DLD1 (cell line): ENCODE measurements around the gene DRD4.
"Not testable (repeated sequence)": the region's sequence is repeated elsewhere in the genome, so short reads cannot be mapped to it uniquely, and the experiment has no call there.

Experiments used
- in situ Hi-C: cut with HindIII; loops from 2 replicates; pipeline ENCODE4 v1.10.0; 2017; ENCODE audit warnings: low sequenced_read_pairs

DRD4 gene

GRCh38 chr11:641806-642370 is 4.8 kb downstream of the DRD4 start:
- in situ Hi-C loops, result no loop called here

- in situ Hi-C loops, result no loop called here
Measured at GRCh38 chr11:643366-643765, 6.3 kb downstream of the DRD4 start.

- in situ Hi-C loops, result no loop called here
Measured at GRCh38 chr11:643849-644738, 7.0 kb downstream of the DRD4 start.

DNA sequence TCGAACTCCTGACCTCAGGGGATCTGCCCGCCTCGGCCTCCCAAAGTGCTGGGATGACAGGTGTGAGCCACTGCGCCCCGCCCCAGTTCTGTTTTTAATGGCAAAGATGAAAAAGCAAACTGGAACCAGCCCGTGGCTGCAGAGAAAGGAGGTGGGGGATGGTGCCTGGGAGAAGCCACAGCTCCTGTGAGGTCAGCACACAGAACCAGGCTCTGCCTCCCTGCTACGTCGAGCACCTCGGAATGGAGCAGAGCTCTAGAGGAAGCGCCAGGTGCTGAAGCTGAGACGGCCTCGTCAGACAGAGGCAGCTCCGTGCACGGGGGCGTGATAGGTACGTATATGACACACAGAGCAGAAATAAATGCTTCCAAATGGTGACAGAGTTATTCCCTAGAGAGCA is 8.5 kb downstream of the DRD4 start:
- in situ Hi-C loops, result no loop called here

DNA sequence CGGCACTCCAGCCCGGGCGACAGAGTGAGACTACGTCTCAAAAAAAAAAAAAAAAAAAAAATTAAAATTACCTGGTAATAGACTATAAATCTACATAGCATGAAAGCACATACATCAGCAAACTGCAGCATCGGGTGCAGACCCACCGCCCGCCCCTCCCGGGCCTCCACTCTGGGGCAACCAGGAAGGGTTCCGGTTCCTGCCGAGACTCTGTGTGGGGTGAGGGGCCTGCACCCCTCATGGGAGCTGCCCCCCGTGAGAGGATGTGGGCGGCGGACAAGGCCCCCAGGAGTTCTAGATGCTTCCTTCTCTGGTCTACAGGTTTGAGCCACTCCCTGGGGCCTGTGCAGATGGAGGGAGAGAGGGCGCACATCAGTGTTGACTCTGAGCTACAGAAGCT is 9.1 kb downstream of the DRD4 start:
- in situ Hi-C loops, result no loop called here

- in situ Hi-C loops, result not testable (repeated sequence)
Measured at GRCh38 chr11:647672-648158, 10.6 kb downstream of the DRD4 start.

DNA sequence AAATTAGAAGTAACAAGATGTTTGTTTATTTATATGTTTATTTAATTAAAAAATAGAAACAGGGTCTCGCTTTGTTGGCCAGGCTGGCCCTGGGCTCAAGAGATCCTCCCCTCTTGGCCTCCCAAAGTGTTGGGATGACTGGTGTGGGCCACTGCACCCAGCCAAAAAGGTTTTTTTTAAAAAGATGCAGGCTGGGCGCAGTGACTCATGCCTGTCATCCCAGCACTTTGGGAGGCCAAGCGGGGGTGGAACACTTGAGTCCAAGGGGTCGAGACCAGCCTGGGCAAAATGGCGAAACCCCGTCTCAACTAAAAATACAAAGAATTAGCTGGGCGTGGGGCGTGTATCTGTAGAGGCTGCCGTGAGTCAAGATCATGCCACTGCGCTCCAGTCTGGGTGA is 13.4 kb downstream of the DRD4 start:
- in situ Hi-C loops, result loop anchor here (25.0 kb wide), 1 partner anchor 112 kb away; no protein-coding TSS in a partner anchor

DNA sequence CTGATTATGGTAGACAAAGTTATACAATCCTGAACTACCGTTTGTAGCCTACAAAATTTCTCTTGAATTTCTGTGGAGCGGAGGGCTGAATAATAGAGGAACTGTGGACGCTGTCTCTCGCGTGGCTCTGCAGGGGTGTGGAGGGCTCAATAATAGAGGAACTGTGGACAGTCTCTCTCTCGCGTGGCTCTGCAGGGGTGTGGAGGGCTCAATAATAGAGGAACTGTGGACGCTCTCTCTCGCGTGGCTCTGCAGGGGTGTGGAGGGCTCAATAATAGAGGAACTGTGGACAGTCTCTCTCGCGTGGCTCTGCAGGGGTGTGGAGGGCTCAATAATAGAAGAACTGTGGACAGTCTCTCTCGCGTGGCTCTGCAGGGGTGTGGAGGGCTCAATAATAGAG is 16.1 kb downstream of the DRD4 start:
- in situ Hi-C loops, result loop anchor here (25.0 kb wide), 1 partner anchor 109 kb away; no protein-coding TSS in a partner anchor

GRCh38 chr11:653837-654236 is 16.8 kb downstream of the DRD4 start:
- in situ Hi-C loops, result loop anchor here (25.0 kb wide), 1 partner anchor 108 kb away; no protein-coding TSS in a partner anchor

DNA sequence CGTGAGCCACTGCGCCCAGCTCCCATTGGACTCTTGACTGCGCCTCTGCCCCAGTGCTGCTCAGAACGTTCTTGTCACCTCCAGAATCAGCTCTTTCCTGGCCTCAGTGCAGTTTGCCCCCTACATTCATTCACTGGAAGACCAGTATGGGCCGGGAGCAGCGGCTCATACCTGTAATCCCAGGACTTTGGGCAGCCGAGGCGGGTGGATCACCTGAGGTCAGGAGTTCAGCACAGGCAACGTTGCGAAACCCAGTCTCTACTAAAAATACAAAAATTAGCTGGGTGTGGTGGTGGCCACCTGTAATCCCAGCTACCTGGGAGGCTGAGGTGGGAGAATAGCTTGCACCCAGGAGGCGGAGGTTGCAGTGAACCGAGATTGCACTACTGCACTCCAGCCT is 17.4 kb downstream of the DRD4 start:
- in situ Hi-C loops, result loop anchor here (25.0 kb wide), 1 partner anchor 108 kb away; no protein-coding TSS in a partner anchor

DNA sequence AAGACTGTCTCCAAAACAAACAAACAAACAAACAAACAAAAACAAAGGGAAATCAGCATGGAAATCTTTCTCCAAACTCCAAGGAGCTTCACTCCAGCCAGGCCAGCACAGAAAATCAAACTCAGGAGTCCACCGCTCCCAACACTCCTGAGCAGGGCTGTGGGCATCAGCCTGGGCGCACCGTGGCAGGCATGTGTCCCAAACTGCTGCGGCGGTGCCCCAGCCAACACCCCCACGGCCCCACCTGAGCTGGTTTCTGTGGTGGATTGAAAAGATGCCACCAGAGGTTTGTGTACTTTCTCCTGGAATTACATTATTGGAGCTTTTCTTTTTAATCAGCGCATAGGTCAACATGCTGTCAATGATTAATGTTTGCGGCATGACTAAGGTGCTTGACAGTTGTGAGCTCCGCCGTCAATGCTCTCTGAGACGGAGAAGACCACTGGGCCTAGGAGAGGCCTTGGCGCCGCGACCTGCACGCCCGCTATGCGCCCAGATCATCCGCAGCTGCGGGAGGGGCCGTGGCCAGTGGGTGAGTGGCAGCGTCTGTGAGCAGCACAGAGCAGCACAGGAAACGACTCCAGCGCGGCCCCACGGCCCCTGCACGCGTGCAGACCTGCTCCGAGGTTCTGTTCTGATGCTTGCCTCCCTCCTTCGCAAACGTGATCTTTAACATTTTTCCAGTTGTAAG is 18.1 kb downstream of the DRD4 start:
- in situ Hi-C loops, result loop anchor here (25.0 kb wide), 1 partner anchor 107 kb away; no protein-coding TSS in a partner anchor

- in situ Hi-C loops, result loop anchor here (25.0 kb wide), 1 partner anchor 106 kb away; no protein-coding TSS in a partner anchor
Measured at GRCh38 chr11:656426-656825, 19.4 kb downstream of the DRD4 start.

GRCh38 chr11:656866-657265 is 19.8 kb downstream of the DRD4 start:
- in situ Hi-C loops, result loop anchor here (25.0 kb wide), 1 partner anchor 105 kb away; no protein-coding TSS in a partner anchor

DNA sequence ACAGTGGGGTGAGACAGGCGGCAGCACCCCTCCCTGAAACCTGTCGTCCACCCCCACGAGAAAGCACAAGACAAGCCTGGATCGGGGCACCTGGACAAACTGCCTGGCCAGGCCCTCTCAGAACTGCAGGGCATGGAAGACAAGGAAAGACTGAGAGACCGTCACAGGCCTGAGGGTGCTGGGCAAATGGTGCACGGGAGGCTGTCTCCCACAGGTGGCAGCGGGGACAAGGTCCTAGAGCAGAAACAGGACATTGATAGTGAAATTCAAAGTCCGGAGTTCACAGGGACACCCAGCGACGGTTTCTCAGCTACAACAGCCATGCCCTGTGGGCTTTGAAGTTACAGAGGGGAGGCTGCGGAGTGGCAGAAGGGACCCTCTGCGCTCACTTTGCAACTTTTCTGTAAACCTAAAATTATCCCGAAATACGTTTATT is 20.6 kb downstream of the DRD4 start:
- in situ Hi-C loops, result loop anchor here (25.0 kb wide), 1 partner anchor 105 kb away; no protein-coding TSS in a partner anchor

DNA sequence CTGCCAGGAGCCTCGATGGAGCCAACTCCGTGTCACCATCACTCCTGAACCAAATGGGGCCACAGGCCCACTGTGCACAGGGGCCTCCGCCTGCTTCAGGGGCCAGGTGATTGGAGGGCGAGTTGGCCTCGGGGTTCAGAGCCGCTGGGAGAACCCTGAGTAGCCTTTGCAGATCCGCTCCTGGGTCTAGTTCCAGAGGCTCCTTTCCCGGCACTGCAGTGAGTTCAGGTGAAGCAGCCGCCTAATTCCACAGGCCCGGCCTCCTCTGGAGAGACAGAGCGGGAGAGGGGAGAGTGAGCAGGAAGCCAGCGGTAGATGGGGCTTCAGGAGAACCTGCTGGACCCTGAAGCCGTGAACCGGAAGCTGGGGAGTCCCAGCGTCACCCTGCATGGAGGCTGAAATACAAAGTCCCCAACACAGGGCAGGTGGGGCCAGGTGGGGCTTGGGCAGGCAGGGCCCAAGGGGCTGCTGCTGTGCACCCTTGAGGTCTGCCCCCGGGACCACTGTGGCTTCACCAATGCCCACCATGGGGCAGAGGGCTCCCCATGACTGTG is 22.5 kb downstream of the DRD4 start:
- in situ Hi-C loops, result loop anchor here (25.0 kb wide), 1 partner anchor 103 kb away; no protein-coding TSS in a partner anchor

DNA sequence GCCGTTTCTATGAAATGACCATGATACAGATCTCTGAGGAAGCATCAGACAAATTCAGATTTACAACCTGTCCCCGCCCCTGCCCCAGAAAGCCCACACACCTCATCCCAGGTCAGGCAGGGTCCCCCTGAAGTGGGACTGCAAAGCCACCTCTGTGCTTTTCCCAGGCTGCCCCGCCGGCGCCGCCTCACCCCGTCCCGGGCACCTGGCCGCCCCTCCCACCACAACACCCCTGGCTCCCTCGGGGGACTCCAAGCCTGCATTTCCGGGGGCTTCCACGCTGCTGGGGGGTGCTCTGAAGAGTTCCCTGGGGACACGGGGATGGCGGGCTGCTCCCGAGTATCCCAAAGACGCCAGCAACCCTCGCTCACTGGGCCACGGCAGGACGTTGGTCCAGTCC is 23.2 kb downstream of the DRD4 start:
- in situ Hi-C loops, result loop anchor here (25.0 kb wide), 1 partner anchor 102 kb away; no protein-coding TSS in a partner anchor

GRCh38 chr11:660681-661444 is 23.8 kb downstream of the DRD4 start:
- in situ Hi-C loops, result loop anchor here (25.0 kb wide), 1 partner anchor 101 kb away; no protein-coding TSS in a partner anchor

DNA sequence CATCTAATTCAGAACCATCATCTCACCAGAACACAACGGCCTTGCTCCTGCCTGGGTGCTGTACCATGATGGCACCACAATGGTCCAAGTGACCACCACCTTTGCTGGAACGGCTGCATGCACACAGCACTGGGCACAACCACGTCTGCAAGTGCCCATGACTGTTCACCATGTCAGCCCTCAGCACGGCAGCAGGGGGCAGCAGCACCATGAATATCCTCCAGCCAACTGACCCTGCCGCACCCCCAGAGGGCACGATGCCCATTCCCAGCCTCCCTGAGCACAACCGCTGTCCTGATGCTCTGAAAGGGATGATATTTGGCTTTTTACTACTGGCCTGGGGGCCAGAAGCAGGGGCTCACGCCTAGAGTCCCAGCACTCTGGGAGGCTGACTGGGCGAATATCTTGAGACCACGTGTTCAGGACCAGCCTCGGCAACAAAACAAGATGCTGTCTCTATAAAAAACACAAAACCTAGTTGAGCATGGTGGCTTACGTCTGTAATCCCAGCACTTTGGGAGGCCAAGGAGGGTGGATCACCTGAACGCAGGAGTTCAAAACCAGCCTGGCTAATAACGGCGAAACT is 25.7 kb downstream of the DRD4 start:
- in situ Hi-C loops, result loop anchor here (25.0 kb wide), 1 partner anchor 100 kb away; no protein-coding TSS in a partner anchor

DNA sequence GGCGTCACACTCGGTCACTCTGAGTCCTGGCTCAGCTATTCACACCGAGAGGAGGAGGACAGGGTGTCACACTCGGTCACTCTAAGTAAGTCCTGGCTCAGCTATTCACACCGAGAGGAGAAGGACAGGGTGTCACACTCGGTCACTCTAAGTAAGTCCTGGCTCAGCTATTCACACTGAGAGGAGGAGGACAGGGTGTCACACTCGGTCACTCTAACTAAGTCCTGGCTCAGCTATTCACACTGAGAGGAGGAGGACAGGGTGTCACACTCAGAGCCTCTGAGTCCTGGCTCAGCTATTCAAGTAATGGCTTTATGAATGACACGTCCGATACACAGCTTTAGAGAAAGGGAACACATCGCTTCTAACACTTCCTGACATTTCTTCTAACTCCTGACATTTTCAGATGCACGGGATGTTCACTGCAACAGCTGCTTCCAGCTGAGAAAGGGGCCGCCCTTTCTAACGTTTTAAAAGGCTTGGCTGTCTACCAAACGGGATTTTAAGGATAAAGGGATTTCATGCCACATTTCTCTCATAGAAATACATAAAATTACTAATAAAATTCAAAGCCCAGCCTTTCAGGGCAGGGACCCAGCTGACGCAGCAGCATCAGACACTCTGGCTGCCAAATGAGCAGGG is 28.1 kb downstream of the DRD4 start:
- in situ Hi-C loops, result loop anchor here (25.0 kb wide), 1 partner anchor 97 kb away; no protein-coding TSS in a partner anchor
